Bone marrow (tissue), 2 donors: ENCODE measurements around the gene SAMD14.
A peak's percentile ranks its signal among the peaks of the same experiment; 100 is the strongest.

Source experiments
- DNase-seq, 2 donors: peaks; one replicate each; lab custom pipeline; 2025; lab: John Stamatoyannopoulos, UW

Gene SAMD14

DNA sequence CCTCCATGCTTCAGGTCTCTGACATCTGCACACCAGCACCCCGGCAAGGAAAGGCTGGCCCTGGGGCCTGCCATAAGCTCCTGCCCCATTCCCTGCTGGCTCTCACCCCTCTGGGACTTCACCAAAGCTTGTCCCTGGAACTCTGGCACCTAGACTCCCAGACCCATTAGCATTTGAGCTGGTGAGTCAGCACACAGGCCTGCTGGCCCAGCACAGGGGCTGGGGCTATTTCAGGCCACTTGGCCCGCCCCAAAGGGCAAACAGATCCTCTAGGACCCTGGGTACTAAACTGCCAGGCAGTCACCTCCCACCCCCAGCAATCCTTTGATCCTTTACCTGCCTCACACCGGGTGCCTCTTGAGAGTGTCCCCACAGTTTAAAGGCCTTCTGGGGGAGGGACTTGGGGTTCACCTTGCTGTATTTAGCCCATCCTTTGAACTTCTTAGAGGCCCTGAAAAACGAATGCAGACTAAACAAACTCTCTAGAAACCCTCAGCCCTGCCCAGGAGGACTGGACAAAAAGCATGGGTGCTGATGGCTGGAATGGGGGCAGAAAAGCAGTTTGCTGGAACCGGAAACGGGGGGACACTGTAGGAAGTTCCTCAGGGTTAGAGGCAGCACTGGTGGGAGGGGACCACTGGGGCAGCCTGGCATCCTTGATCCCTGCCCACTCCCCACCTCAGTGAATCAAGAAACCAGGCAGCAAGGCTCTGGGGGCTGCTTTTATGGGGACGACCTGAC, 3.2 kb upstream of the SAMD14 start:
- no peak for DNase-seq

DNA sequence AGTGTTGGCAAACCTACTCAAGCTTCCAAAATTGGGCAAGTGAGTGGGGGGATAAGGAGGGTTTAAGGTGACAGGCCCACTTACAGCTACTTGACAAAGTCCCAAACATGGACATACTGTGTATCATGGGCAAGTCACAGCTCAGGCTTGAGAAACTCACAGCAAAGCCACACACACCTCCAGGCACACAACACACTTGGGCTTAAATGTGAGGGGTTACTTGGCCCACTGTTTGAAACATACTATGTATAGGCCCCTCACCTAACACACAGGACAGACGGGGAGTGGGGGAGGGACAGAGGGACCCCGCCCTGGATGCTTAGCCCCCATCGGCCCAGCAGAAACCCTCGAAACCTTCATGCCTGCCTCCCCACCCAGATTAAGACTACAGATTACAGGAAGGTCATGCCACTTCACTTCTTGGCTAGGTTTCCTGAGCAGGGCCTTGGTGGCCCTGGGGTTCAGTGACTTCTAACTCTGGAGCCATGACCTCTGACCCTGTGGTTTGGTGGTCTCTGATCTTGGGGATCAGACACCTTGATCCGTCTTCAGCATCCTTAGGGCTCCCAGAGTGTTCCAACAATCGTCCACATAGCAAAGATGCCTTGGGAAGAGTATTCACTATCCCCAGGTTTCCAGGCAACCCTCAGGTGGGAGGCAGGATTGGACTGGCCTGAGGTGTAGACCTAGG, 2.3 kb upstream of the SAMD14 start:
- no peak for DNase-seq

DNA sequence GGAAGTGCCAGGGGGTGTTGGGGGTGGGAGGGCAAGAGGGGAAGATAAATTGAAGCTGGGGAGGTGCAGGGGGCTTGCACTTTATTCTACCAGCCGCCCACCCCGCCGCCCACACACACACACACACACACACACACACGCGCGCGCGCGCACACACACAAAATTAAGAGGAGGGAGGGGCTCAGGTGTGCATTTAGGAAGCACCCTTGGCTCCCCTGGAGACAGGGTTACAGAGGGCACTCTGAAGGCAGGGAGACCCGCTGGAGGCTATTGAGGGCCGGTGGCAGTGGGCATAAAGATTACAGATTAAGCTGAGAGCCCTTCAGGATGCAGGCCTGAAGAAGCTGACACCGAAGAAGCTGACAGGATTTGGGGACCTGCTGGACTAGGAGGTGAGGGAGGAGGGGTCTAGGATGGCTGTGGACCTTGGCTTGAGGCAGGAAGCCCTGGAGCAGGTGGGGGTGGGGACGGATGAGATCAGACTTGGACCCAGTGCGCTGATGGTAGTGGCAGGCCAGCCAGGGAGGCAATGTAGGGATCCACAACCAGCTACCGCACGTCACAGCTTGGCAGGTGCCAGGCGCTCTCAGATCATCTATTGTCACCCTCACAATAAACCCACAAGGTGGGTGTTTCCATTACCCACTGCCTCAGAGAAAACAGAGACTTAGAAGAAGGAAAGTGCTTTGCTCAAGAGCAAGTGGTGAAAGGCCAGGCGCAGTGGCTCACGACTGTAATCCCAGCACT, 772 bp upstream of the SAMD14 start:
- no peak for DNase-seq

DNA sequence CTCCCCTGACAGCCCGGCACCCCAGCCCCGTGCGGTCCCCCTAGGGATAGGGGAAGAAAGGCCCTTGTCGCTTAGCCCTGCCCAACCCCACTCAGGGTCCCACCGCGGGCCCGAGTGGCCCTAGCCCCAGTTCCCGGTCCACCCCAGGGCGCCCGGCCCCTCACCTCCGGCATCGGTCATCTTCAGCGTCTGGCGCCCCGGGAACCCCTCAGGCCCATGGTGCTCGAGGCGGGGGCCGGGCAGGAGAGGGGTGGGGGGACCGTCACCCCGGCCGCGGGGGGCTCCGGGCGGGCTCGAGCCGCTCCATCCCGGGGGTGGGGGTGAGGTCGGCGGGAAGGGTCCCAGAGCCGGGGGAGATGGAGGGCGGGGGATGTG, 620 bp downstream of the SAMD14 start:
- DNase-seq: no peak

DNA sequence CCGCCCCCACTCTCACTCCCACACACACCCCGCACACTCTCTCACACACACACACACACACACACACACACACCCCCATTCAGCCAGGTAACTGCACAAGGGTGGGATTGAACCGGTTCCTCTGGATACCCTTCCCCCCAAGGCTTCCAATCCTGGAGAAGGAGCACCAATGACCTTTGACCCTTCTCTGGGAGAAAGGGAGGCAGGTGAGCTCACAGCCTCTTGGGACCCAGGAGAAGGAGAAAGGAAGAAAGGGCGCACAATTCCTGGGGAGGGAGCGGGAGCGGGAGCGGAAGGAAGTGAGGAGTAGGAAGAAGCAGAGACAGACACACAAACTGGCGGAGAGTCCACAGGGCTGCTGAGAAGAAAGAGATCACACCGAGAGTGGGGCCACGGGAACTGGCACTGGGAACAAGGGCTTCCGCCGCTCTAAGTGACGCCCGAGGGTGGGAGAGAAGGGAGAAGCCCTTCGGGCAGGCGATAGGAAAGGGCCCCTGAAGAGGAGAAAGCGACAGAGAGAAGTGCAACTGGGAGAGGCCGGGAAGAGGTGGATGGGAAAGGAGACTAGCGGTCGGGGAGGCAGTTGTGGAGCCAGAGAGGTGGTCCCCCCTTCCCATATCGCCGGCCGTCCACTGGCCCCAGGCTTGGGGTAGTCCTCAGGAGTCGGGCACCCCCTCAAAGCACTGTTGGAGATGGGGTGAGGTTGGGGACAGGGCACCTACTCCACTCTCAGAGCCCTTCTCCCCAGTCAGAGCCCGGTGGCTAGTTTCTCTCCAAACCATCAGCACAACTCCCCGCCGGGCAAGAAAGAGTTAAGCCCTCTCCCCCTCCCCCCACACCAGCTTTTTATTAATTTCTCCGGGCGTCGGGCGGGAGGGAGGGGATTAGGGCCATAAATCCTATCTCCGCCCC, 1.3 kb downstream of the SAMD14 start:
- no peak for DNase-seq

DNA sequence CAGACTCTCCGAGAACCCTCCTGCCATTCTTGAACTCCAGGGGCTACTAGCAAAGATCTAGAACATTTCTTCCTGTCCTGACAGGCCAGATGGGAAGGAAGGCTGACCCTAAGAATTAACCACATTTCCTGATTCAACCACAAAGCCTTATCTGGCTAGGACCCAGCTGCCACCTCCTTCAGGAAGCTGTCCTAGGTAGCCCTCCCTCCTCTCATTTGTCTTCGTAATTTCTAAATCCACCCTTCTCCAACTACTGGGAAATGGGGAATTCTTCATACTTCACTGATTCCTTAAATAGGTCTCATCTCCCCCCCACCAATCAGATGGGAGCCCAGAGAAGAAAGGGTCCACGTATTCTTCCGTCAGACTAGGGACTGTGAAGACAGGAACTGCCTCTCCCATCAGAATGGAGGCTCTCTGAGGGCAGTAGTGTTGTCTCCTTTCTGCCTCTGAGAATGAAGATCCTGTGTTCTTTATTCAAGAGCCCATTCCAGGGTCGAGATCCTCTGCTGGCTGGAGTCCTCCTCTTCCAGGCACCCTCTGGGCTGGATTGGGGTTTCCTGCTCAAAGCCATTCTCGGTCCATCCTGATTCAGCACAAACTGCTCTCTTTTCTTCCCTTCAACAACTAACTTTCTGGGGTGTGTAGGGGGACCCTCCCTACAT, 2.1 kb downstream of the SAMD14 start:
- DNase-seq: no peak

DNA sequence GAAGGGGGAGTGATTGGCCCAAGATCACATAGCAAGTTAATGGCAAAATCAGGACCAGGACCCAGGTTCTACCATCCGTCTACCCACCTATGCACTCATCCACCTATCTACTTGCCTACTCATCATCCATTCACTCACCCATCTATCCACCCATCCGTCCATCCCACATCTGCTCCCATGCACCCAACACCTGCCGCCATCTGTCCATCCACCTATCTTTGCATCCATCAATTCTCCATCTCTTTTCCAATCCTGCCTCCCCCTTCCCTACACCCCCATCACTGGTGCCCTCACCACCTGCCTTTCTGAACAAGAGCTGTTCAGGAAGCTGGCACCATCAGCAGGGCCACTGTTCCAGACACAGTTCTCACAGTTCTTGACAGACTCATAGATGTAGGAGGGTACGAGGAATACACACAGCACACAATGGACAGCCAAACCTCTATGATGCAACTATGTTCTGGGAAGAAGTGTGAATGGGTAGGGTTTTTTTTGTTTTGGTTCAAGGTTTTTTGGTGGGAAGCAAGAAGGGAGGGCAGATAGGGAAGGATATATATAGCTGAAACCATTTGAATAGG, 4.5 kb downstream of the SAMD14 start:
- no peak for DNase-seq

DNA sequence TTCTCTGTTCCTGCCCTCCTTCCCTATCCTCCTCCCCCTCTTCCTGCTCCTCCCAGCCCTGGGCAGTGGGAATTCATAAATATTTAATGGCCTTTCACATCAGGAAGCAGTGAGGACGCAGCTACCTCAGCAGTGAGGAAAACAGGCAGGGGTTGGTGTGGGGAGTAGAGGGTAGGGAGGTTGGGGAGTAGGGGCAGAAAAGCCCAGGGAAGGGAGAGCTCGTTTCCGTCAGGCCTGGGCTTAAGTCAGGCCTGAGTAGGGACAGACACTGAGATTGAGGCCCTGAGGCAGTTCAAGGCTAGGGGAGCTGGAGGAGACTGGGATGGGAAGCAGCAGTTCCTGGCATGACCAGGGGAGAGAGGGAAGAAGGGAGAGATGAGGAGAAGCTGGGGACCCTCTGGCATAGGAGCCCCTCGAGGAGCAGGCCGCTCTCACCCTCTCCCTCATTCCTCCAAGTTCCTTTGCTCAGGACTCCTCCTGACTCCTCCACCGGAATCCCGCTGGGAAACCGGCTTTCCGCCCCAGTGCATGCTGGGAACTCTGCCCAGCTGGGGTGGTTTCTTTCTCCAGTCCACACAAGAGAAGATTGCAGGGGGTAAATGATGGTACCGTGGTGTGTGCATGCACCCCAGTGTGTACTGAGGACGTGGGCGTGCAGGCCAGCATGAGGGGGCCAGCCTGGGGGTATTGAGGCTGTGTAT, 6.2 kb downstream of the SAMD14 start:
- DNase-seq: no peak

DNA sequence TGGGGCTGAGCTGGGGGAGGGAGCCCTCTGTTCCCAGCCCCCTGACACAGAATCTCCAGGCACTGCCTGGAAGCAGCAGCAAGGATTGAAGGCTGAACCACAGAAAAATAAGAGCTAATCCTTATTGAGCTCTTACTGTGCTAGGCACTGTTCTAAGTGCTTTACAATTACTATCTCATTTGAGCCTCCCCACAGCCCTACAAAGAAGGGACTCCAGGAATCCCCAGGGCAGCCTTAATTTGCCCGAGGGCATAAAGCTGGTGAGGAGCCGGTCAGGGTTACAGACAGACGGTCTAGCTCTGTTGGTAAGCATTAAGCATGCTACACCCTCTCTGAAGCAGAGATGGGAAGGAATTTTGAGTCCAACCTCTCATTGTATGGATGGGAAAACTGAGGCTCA, 7.0 kb downstream of the SAMD14 start:
- no peak for DNase-seq

DNA sequence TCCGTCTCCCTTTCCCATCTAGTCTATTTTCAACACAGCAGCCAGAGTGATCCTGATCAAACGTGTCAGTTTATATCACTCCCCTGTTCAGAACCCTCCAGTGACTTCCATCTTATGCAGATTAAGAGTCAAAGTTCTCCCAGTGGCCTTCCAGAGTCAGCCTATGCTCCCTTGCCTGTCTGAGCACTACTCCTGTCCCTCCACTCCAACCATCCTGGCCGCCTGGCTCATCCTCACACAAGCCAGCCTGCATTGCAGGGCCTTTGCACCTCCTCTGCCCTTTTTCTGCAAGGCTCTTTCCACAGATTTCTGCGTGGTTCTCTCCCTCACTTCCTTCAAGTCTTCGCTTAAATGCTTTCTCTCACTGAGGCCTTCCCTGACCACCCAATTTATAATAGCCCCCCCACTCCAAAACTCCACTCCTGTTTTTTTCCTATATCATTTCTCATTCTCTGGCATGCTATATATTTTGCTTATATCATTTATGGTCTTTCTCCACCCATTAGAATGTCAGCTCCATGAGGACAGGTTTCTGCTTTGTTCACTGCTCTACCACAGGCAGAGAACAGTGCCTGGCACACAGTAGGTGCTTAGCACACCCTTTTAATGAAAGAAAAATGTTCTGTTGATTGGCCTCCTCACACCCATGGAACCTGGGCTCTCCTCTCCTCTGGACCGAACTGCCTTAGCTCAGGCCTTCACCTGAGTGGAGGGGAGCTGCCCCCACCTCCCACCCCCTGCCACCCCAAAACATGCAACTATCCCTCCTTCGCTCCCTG, 9.3 kb downstream of the SAMD14 start:
- DNase-seq: no peak

DNA sequence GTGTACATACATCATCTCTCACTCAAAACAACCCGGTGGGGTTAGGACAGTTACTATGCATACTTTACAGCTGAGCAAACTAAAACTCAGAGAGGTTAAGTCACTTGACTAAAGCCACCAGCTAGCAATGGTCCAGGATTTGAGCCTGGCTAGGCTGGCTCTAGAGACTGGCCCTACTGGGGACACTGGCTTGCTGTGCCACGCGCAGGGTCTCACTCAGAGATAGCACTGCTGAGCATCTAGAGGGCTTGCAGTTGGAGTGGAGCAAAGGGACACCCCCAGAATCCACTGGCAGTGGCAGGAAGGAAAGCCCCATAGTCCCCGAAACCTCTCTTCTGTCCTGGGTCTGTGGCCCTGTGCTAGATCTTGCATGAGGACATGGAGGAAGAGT, 11.1 kb downstream of the SAMD14 start:
- DNase-seq: no peak

DNA sequence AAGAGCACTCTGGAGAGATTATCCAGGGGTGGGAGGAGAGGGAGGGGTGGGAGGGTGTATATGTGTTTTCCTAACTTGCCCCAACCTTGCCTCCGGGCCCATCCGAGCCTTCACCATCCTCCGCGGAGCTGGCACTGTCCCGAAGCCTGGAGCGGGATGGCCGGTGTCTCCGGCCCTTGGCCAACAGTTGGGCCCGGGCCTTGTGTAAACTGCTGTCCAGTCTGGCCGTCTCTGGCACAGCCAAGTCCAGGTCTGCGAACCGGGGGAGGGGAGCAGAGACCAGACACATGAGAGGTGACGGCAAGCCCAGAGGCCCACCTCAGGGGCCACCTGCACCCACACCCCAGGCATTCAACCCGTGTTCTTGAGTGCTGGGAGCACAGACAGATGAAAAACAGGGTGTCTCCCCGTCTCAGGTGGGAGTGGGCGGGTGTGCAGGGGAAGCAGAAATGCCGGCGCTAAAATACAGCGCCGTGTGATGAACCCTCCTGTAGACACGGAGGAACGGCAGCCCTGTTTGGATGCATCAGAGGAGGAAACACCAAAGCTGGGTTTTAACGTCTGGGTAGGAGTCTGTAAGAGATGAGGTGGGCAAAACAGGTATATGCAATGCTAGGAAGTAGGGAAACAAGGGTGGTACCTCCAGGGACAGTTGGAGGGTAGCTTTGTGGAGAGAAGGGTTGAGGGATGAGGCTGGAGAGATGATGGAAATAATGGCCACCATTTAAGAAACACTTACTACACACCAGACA, 11.7 kb downstream of the SAMD14 start:
- no peak for DNase-seq

DNA sequence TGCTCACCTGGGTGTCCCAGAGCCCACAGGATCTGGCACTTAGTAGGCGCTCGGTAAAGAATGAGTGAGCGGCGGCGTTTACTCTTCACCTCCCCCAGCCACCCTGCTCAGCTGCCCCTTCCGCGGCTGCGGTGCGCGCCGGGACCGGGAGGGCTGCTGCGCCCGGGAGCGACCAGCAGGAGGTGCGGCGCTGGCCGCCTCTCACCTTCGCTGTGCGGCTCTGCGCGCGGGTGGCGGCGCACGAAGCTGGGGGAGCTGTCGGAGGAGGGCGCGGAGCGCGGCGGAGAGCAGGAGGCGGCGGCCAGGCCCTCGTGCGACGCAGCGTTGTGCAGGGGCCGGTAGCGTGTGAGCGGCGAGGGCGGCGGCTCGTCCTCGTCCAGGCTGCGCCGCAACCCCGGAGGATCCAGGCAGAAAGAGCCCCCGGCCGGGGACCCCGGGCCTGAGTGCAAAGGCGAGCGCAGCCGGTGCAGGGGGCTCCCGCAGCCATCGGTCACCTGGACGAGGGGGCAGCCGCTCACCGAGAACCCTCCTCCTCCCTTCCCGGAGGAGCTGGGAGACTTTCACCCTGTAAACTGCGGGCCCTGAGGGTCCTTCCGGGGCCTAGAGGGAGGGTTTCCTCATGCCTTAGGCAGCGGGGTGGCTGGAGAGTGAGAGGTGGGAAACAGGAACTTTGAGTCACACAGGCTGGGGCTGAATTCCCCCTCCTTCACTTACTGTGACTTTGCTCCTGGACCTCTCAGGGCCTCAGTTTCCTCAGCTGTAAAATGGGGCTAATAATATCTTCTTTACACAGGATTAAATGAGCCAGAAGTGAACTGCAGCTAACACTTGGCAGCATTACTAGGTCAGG, 12.5 kb downstream of the SAMD14 start:
- peak in 1 of 2 donors; percentile 45 for DNase-seq

DNA sequence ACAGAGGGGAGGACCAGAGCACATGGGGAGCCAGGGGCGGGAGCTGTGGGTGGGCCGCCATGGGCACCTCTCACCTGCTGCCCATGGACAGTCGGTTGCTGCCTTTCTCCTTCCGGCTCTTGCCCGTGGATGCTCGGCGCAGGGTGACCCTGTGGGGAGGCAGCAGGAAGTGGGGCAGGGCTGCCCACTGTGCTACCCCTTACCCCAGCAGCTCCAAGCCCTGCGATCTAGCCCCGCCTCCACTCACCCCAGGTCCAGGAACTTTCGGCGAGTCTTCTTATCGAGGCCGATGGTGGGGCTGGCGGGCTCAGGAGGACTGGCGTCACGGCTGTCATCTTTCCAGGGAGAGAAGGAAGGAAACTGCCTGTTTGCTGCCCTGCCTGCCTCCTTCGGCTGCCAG, 14.2 kb downstream of the SAMD14 start:
- no peak for DNase-seq

DNA sequence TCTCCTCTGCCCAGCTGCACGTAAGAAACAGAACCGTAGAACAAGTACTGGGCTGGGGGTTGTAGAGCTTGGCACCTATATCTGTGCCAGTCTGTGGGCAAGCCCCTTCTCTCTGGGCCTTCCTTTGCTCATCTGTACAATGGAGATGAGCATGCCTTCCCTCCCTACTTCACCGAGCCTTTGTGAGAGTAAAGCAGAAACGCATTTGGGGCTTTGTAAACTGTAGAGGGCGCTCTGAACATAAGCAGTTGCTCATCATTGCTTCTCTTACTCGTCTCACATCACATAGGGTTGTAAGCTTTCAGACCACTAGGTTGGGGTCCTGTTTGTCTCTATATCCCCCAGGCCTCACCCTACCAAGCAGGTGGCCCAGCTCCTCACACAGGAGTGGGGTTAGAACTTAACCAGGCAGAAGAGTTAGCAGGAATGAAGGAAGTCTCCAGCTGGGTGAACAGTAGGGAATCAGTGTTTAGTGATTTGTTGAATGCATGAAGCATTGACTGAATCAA, 15.1 kb downstream of the SAMD14 start:
- peak in 1 of 2 donors; percentile 65 for DNase-seq

DNA sequence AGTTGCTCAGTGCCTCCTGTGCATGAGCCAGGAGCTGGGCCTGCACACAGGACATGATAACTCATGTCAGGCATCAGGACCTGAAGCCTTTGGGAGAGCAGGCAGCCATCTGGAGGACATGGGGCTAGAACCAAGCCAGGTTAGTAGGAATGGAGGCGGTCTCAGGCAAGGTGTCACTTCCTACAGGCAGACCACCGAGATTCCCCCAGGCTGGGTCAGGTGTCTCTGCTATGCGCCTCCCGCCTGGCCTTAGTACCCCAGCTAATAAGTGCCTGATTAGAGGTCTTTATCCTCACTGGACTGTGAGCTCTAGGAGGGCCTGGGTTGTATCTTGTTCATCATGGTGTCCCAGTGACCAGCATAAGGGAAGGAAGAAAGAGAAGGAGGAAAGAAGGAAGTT, 15.6 kb downstream of the SAMD14 start:
- DNase-seq: no peak

DNA sequence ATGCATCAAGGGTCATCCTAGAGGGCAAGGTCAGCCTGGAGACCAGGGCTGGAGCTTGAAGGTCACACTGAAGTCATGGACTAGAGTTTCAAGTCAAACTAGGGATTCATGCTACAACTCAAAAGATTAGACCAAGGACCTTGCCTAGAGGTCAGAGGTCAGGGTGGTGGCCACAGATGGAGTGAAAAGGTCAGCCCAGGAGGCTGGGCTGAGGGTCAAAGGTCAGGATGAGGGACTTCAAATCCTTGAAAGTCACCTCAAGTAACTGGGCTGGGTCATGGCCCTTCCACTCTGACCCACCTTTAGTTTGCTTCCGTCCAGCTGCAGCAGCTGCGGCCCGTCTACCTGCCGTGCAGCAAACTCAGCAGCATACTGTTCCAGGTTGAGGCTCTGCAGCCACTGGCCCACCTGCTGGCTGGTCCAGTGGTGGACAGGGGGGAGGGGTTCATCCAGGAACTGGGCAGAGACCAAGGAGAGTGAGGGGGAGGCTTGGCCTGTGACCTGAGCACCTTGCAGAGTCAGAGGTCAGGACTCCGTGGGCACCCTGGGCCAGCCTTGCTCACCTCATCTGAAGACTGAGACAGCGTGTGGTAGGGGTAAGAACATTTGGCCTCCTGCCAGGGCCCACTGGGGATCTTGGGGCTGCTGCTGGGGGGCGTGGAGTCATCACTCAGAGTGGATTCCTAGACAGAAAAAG, 16.2 kb downstream of the SAMD14 start:
- DNase-seq: no peak
